GM23248 (cell line): ENCODE results near the gene AP2A2. TPM values are rescaled to one million over a fixed set of nuclear protein-coding genes. Genes with fewer than 3 reads are reported as not detected.

ENCODE experiments used
- DNase-seq: peaks from one replicate; pipeline ENCODE4 v3.0.0-alpha.2; 2015
- H2AFZ ChIP-seq: fragments of 200-600 bp; sonication (generic); 2 replicates; pipeline ENCODE4 v1.6.1; 2016; ENCODE audit warnings: antibody characterized with exemption
- H3F3A ChIP-seq: fragments of 200-600 bp; sonication (generic); 2 replicates; pipeline ENCODE4 v1.6.1; 2016; ENCODE audit warnings: mild to moderate bottlenecking, antibody characterized with exemption, mixed run types; ENCODE audit not compliant: insufficient read depth
- H3K27ac ChIP-seq: fragments of 200-600 bp; sonication (generic); 2 replicates; pipeline ENCODE4 v1.5.1; 2016; ENCODE audit warnings: mild to moderate bottlenecking
- H3K27me3 ChIP-seq: fragments of 200-600 bp; sonication (generic); replicated peaks from 2 replicates; pipeline ENCODE4 v1.6.1; 2016; ENCODE audit warnings: mild to moderate bottlenecking; ENCODE audit not compliant: insufficient read depth
- H3K36me3 ChIP-seq: fragments of 200-600 bp; sonication (generic); 2 replicates; pipeline ENCODE4 v1.6.1; 2016; ENCODE audit warnings: low read depth, mild to moderate bottlenecking
- H3K4me1 ChIP-seq: fragments of 200-600 bp; sonication (generic); 2 replicates; pipeline ENCODE4 v1.6.1; 2016; ENCODE audit warnings: mild to moderate bottlenecking; ENCODE audit not compliant: insufficient read depth
- H3K4me2 ChIP-seq: fragments of 200-600 bp; sonication (generic); one replicate; pipeline ENCODE4 v1.6.1; 2016; ENCODE audit warnings: mild to moderate bottlenecking; ENCODE audit not compliant: unreplicated experiment
- H3K4me3 ChIP-seq: fragments of 200-600 bp; sonication (generic); 2 replicates; pipeline ENCODE4 v1.5.1; 2016; ENCODE audit warnings: mild to moderate bottlenecking
- H3K79me2 ChIP-seq: fragments of 200-600 bp; sonication (generic); 2 replicates; pipeline ENCODE4 v1.6.1; 2016; ENCODE audit warnings: mild to moderate bottlenecking; ENCODE audit not compliant: insufficient read depth
- H3K9ac ChIP-seq: fragments of 200-600 bp; sonication (generic); 2 replicates; pipeline ENCODE4 v1.6.1; 2016; ENCODE audit warnings: mild to moderate bottlenecking
- H3K9me2 ChIP-seq: fragments of 200-600 bp; sonication (generic); 2 replicates; pipeline ENCODE4 v1.6.1; 2016; ENCODE audit warnings: mixed run types, mild to moderate bottlenecking, moderate library complexity; ENCODE audit not compliant: insufficient read depth
- H3K9me3 ChIP-seq: fragments of 200-600 bp; sonication (generic); one replicate; pipeline ENCODE4 v1.6.1; 2017; ENCODE audit warnings: low read depth
- H4K20me1 ChIP-seq: fragments of 200-600 bp; sonication (generic); 2 replicates; pipeline ENCODE4 v1.6.0; 2016; ENCODE audit not compliant: insufficient read depth
- EZH2 ChIP-seq: fragments of 200-600 bp; sonication (generic); IDR thresholded peaks from 2 replicates; pipeline ENCODE4 v1.6.1; 2018; ENCODE audit warnings: antibody characterized with exemption, mild to moderate bottlenecking; ENCODE audit not compliant: insufficient read depth, poor library complexity, severe bottlenecking
- EZH2phosphoT487 ChIP-seq: fragments of 200-600 bp; sonication (generic); IDR thresholded peaks from 2 replicates; pipeline ENCODE4 v1.6.1; 2018; ENCODE audit warnings: antibody characterized with exemption, moderate library complexity, mild to moderate bottlenecking, low read depth; ENCODE audit not compliant: insufficient read depth
- WGBS, 2 experiments: methylation state at CpG; one replicate each; pipeline ENCODE4 v1.1.6; 2015 to 2017; ENCODE audit warnings: low lambda C conversion rate in 2 of 2, low coverage in 1 of 2; ENCODE audit errors: missing lambda C conversion rate in 2 of 2; 5-methylcytosine and 5-hydroxymethylcytosine counted together
- in situ Hi-C: fragments of 300-500 bp; cut with MboI; formaldehyde crosslinking; loops from 2 replicates; pipeline ENCODE4 v1.15.0; 2020
- polyA plus RNA-seq: library from polyadenylated mRNA; unstranded; fragments of >200 nt; fragmentation: Nextera tagmentation; extraction: Ambion mirVana; gene quantifications from 2 replicates; pipeline ENCODE4 v1.2.1, GENCODE V29; 2016
- total RNA-seq: library from RNA; depleted of rRNA; stranded (reverse); fragments of >200 nt; shearing (Covaris generic); gene quantifications from 2 replicates; pipeline ENCODE4 v1.2.3, GENCODE V29; 2014

AP2A2 gene
- total and polyA plus RNA-seq, 2 experiments from 2014 or later = 31.1 to 38.3 TPM

- Histone ChIP-seq H3K9me3 (no peaks in the 10 kb centered on the region), H3K9me2 (no peaks in the 10 kb centered on the region), H3K27me3 (no peaks in the 10 kb centered on the region), H3K4me2 (no peak overlapping the region), H3K36me3 (no peaks in the 10 kb centered on the region; the same call in 1 of the 2 replicates), H3K79me2 (no peaks in the 10 kb centered on the region), H3F3A (no peaks in the 10 kb centered on the region), H3K9ac (no peak overlapping the region), H4K20me1 (no peaks in the 10 kb centered on the region), H3K4me3 (no peak overlapping the region), H3K27ac (no peak overlapping the region), H2AFZ (no peak overlapping the region), H3K4me1 (no peaks in the 10 kb centered on the region)
- in situ Hi-C loops = no loop called here
- TF ChIP-seq EZH2phosphoT487 (no peak), EZH2 (no peak)
- WGBS, 2 experiments = 75 to 78% methylated on average over 9 to 14 of the region's 14 CpGs
- DNase-seq = no peak
Measured at GRCh38 chr11:882596-882995, 43.1 kb upstream of the AP2A2 start.

- no peaks in the 10 kb centered on the region for H3K27me3 ChIP-seq
- H3K4me1 ChIP-seq = no peaks in the 10 kb centered on the region
- H3K27ac ChIP-seq = no peak overlapping the region
- H3K4me2 ChIP-seq = no peak overlapping the region
- no peaks in the 10 kb centered on the region for H3K79me2 ChIP-seq
- H3K9me3 ChIP-seq = no peaks in the 10 kb centered on the region
- H3K4me3 ChIP-seq = no peak overlapping the region
- TF ChIP-seq EZH2 (no peak), EZH2phosphoT487 (no peak)
- WGBS, 2 experiments = 88% methylated on average over 8 to 10 of the region's 10 CpGs
- no peaks in the 10 kb centered on the region for H3F3A ChIP-seq
- in situ Hi-C loops = no loop called here
- DNase-seq = no peak
- no peaks in the 10 kb centered on the region for H3K9me2 ChIP-seq
- no peaks in the 10 kb centered on the region for H4K20me1 ChIP-seq
- no peak overlapping the region for H3K9ac ChIP-seq
- H2AFZ ChIP-seq = no peak overlapping the region
- no peaks in the 10 kb centered on the region for H3K36me3 ChIP-seq
Measured at GRCh38 chr11:883527-883926, 42.1 kb upstream of the AP2A2 start.

- in situ Hi-C loops = no loop called here
- Histone ChIP-seq H4K20me1 (no peaks in the 10 kb centered on the region), H3K9ac (no peak overlapping the region), H3K79me2 (no peaks in the 10 kb centered on the region), H2AFZ (no peak overlapping the region), H3K4me1 (no peaks in the 10 kb centered on the region), H3F3A (no peaks in the 10 kb centered on the region), H3K36me3 (no peaks in the 10 kb centered on the region), H3K4me3 (no peak overlapping the region), H3K9me3 (no peaks in the 10 kb centered on the region), H3K27me3 (no peaks in the 10 kb centered on the region), H3K9me2 (no peaks in the 10 kb centered on the region), H3K4me2 (no peak overlapping the region), H3K27ac (no peak overlapping the region)
- no peak for DNase-seq
- 84 to 89% methylated on average over 16 of the region's 16 CpGs for WGBS, 2 experiments
- TF ChIP-seq EZH2 = no peak
- TF ChIP-seq EZH2phosphoT487 = no peak
Measured at GRCh38 chr11:884578-885070, 41.0 kb upstream of the AP2A2 start.

GRCh38 chr11:886568-886967 lies 39.1 kb upstream of the AP2A2 start:
- H3K9me2 ChIP-seq = no peaks in the 10 kb centered on the region
- H3K9me3 ChIP-seq = no peaks in the 10 kb centered on the region
- no peaks in the 10 kb centered on the region for H3K27me3 ChIP-seq
- H3K4me3 ChIP-seq = no peak overlapping the region
- H3K4me1 ChIP-seq = no peaks in the 10 kb centered on the region
- H3K36me3 ChIP-seq = no peaks in the 10 kb centered on the region
- no peaks in the 10 kb centered on the region for H4K20me1 ChIP-seq
- no peaks in the 10 kb centered on the region for H3F3A ChIP-seq
- in situ Hi-C loops = no loop called here
- no peak overlapping the region for H3K9ac ChIP-seq
- DNase-seq = no peak
- no peak for TF ChIP-seq EZH2phosphoT487
- no peak for TF ChIP-seq EZH2
- no peak overlapping the region for H2AFZ ChIP-seq
- H3K4me2 ChIP-seq = no peak overlapping the region
- H3K79me2 ChIP-seq = no peaks in the 10 kb centered on the region
- no peak overlapping the region for H3K27ac ChIP-seq
- WGBS, 2 experiments = 93 to 95% methylated on average over 17 of the region's 17 CpGs

- WGBS, 2 experiments = 94 to 95% methylated on average over 14 of the region's 14 CpGs
- Histone ChIP-seq H3K27me3 (no peaks in the 10 kb centered on the region), H3K27ac (no peak overlapping the region), H3K4me1 (no peaks in the 10 kb centered on the region), H3K9me3 (no peaks in the 10 kb centered on the region), H2AFZ (no peak overlapping the region), H3K9me2 (no peaks in the 10 kb centered on the region), H3K4me2 (no peak overlapping the region), H3K9ac (no peak overlapping the region), H3K36me3 (no peaks in the 10 kb centered on the region), H3K79me2 (no peaks in the 10 kb centered on the region), H3K4me3 (no peak overlapping the region), H3F3A (no peaks in the 10 kb centered on the region), H4K20me1 (no peaks in the 10 kb centered on the region)
- TF ChIP-seq EZH2 (no peak), EZH2phosphoT487 (no peak)
- in situ Hi-C loops = no loop called here
- DNase-seq = no peak
Measured at GRCh38 chr11:887589-887988, 38.1 kb upstream of the AP2A2 start.
